Endodermal cell (in vitro differentiated cells): Measurements from ENCODE around the gene PRKCZ. TPM values are rescaled to one million over a fixed set of nuclear protein-coding genes. Genes with fewer than 3 reads are reported as not detected.

Source experiments
- DNase-seq: peaks from one replicate; pipeline ENCODE4 v3.0.0-alpha.2; 2017
- H3K27ac ChIP-seq: 2 replicates; pipeline ENCODE4 v1.5.1; 2013; ENCODE audit warnings: mild to moderate bottlenecking, low read depth, low read length, moderate library complexity
- H3K27me3 ChIP-seq: 2 replicates; pipeline ENCODE4 v1.6.1; 2013; ENCODE audit warnings: mild to moderate bottlenecking, low read length, moderate library complexity; ENCODE audit not compliant: insufficient read depth, control insufficient read depth, poor library complexity, severe bottlenecking
- H3K36me3 ChIP-seq: 2 replicates; pipeline ENCODE4 v1.7.0; 2013; ENCODE audit warnings: mild to moderate bottlenecking, low read length, moderate library complexity; ENCODE audit not compliant: control insufficient read depth, insufficient read depth
- H3K4me1 ChIP-seq: one replicate; pipeline ENCODE4 v1.7.0; 2013; ENCODE audit warnings: low read length; ENCODE audit not compliant: control insufficient read depth, insufficient read depth
- H3K4me3 ChIP-seq: 2 replicates; pipeline ENCODE4 v1.5.1; 2013; ENCODE audit warnings: mild to moderate bottlenecking, low read length, moderate library complexity
- H3K9ac ChIP-seq: 2 replicates; pipeline ENCODE4 v1.6.1; 2013; ENCODE audit warnings: mild to moderate bottlenecking, low read length, moderate library complexity; ENCODE audit not compliant: poor library complexity, severe bottlenecking; ENCODE audit errors: extremely low read depth
- H3K9me3 ChIP-seq: 2 replicates; pipeline ENCODE4 v1.6.1; 2013; ENCODE audit warnings: mild to moderate bottlenecking, low read length, moderate library complexity; ENCODE audit not compliant: control insufficient read depth
- H3K27ac Mint-ChIP-seq: 2 replicates; pipeline ENCODE4 v1.8.0; 2020; ENCODE audit warnings: mixed read lengths
- H3K27me3 Mint-ChIP-seq: 2 replicates; pipeline ENCODE4 v1.8.0; 2021; ENCODE audit warnings: mild to moderate bottlenecking, mixed read lengths; ENCODE audit not compliant: insufficient read depth
- H3K36me3 Mint-ChIP-seq: 2 replicates; pipeline ENCODE4 v1.8.0; 2020; ENCODE audit warnings: low read depth, mixed read lengths
- H3K4me1 Mint-ChIP-seq: 2 replicates; pipeline ENCODE4 v1.8.0; 2020; ENCODE audit warnings: mixed read lengths
- H3K4me3 Mint-ChIP-seq: 2 replicates; pipeline ENCODE4 v1.8.0; 2020; ENCODE audit warnings: mild to moderate bottlenecking, moderate library complexity, mixed read lengths
- H3K9me3 Mint-ChIP-seq: 2 replicates; pipeline ENCODE4 v1.8.0; 2020; ENCODE audit warnings: mild to moderate bottlenecking, mixed read lengths
- WGBS, 2 experiments: methylation state at CpG; one replicate each; pipeline versions ENCODE4 v1.1.5 to v1.1.7; 2013; ENCODE audit warnings: missing lambda C conversion rate in 2 of 2, mixed read lengths in 1 of 2; ENCODE audit not compliant: insufficient coverage in 1 of 2, insufficient read length in 1 of 2; 5-methylcytosine and 5-hydroxymethylcytosine counted together
- total RNA-seq, 2 donors: library from RNA; stranded (reverse); fragmentation: NEBNext Ultra II Directional in 1 of 2; extraction: Animal tissue kit (Norgen Biotek cat#: 25700) in 1 of 2; gene quantifications; 2 replicates in 1 of 2; 3 replicates in 1 of 2; pipeline ENCODE4 v1.2.1, GENCODE V29; 2021
- TF ChIP-seq, protein P1 (sequence below): fragments of 200-600 bp; sonication (generic); conservative IDR thresholded peaks from 2 replicates; pipeline ENCODE4 v1.5.0; 2021; ENCODE audit warnings: antibody characterized with exemption, mild to moderate bottlenecking

PRKCZ gene
- total RNA-seq, 2 donors from 2014 or later, result 49.9 to 68.5 TPM

GRCh38 chr1:2233468-2233867 lies 183.3 kb downstream of the PRKCZ start:
- H3K4me1 ChIP-seq, result peaks cover 11% of the 10 kb centered on the region
- peak overlapping the region; percentile 52 for H3K27ac Mint-ChIP-seq
- peaks cover 48% of the 10 kb centered on the region for H3K4me1 Mint-ChIP-seq

DNA sequence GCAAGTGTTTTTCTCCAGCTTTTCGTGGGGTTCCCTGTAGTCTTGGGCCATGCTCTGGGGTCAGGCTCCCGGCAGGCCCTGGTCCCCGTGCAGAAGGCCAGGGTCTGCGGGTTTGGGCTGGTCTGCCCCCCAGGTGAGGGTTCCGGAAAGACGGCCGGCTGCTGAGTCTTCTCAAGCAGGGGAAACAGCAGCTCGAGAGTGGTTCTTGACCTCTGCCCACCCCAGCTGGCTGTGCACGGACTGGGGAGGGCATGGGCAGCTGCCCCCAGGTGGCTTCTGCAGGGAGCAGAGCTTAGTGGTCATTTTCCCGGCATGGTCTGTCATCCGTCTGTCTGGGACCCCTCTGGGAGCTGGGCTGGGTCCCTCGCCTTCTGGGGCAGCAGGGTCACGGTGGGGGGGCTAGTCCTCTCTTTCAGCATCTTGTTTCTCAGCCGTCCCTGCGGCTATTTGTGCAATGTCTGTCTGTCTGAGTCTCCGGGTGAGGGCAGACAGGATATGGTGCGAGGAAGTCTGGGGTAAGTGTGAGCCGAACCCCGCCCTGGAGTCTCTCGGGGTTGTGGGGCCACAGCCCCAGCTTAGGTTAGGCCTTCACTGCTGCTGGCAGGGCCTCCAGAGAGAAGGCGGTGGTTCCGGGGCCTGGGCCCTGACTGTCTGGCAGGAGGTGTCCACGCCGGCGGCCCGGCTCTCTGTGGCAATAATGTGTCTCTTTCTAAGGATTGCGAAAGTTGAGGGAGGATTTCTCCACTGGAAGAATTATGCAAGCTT lies 184.0 kb downstream of the PRKCZ start:
- no peak for DNase-seq
- Mint-ChIP-seq H3K4me3 (no peak overlapping the region), H3K27ac (peak overlapping the region; percentile 52), H3K36me3 (peaks cover 8% of the 10 kb centered on the region), H3K27me3 (no peaks in the 10 kb centered on the region), H3K9me3 (no peaks in the 10 kb centered on the region), H3K4me1 (peaks cover 52% of the 10 kb centered on the region)
- Histone ChIP-seq H3K9me3 (no peaks in the 10 kb centered on the region), H3K27ac (peak overlapping the region; percentile 55), H3K27me3 (no peaks in the 10 kb centered on the region), H3K36me3 (peaks cover 8% of the 10 kb centered on the region), H3K9ac (no peak overlapping the region), H3K4me1 (peaks cover 11% of the 10 kb centered on the region), H3K4me3 (no peak overlapping the region)
- TF ChIP-seq, protein P1, sequence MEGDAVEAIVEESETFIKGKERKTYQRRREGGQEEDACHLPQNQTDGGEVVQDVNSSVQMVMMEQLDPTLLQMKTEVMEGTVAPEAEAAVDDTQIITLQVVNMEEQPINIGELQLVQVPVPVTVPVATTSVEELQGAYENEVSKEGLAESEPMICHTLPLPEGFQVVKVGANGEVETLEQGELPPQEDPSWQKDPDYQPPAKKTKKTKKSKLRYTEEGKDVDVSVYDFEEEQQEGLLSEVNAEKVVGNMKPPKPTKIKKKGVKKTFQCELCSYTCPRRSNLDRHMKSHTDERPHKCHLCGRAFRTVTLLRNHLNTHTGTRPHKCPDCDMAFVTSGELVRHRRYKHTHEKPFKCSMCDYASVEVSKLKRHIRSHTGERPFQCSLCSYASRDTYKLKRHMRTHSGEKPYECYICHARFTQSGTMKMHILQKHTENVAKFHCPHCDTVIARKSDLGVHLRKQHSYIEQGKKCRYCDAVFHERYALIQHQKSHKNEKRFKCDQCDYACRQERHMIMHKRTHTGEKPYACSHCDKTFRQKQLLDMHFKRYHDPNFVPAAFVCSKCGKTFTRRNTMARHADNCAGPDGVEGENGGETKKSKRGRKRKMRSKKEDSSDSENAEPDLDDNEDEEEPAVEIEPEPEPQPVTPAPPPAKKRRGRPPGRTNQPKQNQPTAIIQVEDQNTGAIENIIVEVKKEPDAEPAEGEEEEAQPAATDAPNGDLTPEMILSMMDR, result no peak
- WGBS, 2 experiments, result 87 to 88% methylated on average over 23 to 27 of the region's 27 CpGs

More at GRCh38 chr1:2233468-2233867, 183.3 kb downstream of the PRKCZ start:
- Histone ChIP-seq H3K9me3 (no peaks in the 10 kb centered on the region), H3K9ac (no peak overlapping the region), H3K27me3 (no peaks in the 10 kb centered on the region), H3K27ac (no peak overlapping the region), H3K4me3 (no peak overlapping the region), H3K36me3 (peaks cover 6% of the 10 kb centered on the region)
- H3K4me3 Mint-ChIP-seq, result no peak overlapping the region
- TF ChIP-seq, protein P1, result no peak
- WGBS, 2 experiments, result 88 to 100% methylated on average over 1 to 12 of the region's 12 CpGs
- peaks cover 8% of the 10 kb centered on the region for H3K36me3 Mint-ChIP-seq
- DNase-seq, result peak; percentile 44
- H3K27me3 Mint-ChIP-seq, result no peaks in the 10 kb centered on the region
- no peaks in the 10 kb centered on the region for H3K9me3 Mint-ChIP-seq

DNA sequence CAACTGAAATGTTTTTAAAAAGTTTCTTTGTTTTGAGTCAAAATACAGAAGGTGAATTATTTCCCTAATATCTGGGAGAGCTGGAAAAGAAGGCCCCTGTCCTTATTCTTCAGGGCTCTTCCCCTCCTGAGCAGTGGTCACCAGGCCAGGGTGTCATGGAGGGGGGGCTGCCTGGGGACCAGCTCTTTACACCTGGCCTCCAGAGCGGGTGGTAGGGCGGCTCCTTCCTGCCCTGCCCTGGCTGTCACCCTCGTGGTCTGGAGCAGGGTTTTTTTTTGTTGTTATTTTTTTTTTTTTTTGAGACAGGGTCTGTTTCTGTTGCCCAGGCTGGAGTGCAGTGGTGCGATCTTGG lies 184.5 kb downstream of the PRKCZ start:
- no peak for DNase-seq

More for the DNA sequence above, 184.5 kb downstream of the PRKCZ start:
- Mint-ChIP-seq H3K4me3 (no peak overlapping the region), H3K27me3 (no peaks in the 10 kb centered on the region), H3K9me3 (no peaks in the 10 kb centered on the region), H3K4me1 (peaks cover 52% of the 10 kb centered on the region), H3K36me3 (peaks cover 8% of the 10 kb centered on the region), H3K27ac (no peak overlapping the region)
- 90 to 100% methylated on average over 1 to 4 of the region's 4 CpGs for WGBS, 2 experiments
- TF ChIP-seq, protein P1, result no peak
- Histone ChIP-seq H3K27me3 (no peaks in the 10 kb centered on the region), H3K9ac (no peak overlapping the region), H3K4me1 (peaks cover 11% of the 10 kb centered on the region), H3K27ac (peak overlapping the region; percentile 55), H3K9me3 (no peaks in the 10 kb centered on the region), H3K36me3 (peaks cover 12% of the 10 kb centered on the region), H3K4me3 (no peak overlapping the region)

Other genes starting within 250 kb of the PRKCZ start
- 100 to 1,000 TPM; 369 to 371 TPM for gene GNB1, start 159.3 kb upstream of the PRKCZ start, total RNA-seq
- gene CALML6, start 135.2 kb upstream of the PRKCZ start, total RNA-seq, result 1 to 10 TPM in 1 of 2 donors, under 1 TPM in 1; 0.89 to 1.4 TPM
- 1 to 10 TPM; 6.0 to 6.3 TPM for gene TMEM52, start 131.1 kb upstream of the PRKCZ start, total RNA-seq
- gene CFAP74, start 46.6 kb upstream of the PRKCZ start, total RNA-seq, result under 1 TPM; 0.58 to 0.75 TPM
- gene GABRD, start 31.1 kb upstream of the PRKCZ start, total RNA-seq, result not detected
- 100 to 1,000 TPM; 126 to 154 TPM for gene FAAP20, start 144.4 kb downstream of the PRKCZ start, total RNA-seq
- 10 to 100 TPM; 65.4 to 79.2 TPM for gene SKI, start 177.9 kb downstream of the PRKCZ start, total RNA-seq